CD14-positive monocyte (primary cell): ENCODE measurements around the gene CDC14A. TPM values are rescaled to one million over a fixed set of nuclear protein-coding genes. Genes with fewer than 3 reads are reported as not detected.

ENCODE experiments used
- DNase-seq, 3 donors: peaks; one replicate each; pipeline ENCODE4 v3.0.0-alpha.2; 2011 to 2022
- H2AFZ ChIP-seq: 2 replicates; pipeline ENCODE4 v1.6.0; 2012; ENCODE audit warnings: mild to moderate bottlenecking, low read depth, low read length, inconsistent platforms; ENCODE audit not compliant: insufficient read depth, poor library complexity, severe bottlenecking
- H3K27ac ChIP-seq, 2 donors: 1 replicate in 1 of 2; 2 replicates in 1 of 2; pipeline ENCODE4 v1.5.1; 2012 to 2013; ENCODE audit warnings: low read length in 2 of 2, control low read depth in 1 of 2, inconsistent platforms in 1 of 2, low read depth in 1 of 2, mild to moderate bottlenecking in 1 of 2
- H3K27me3 ChIP-seq, 2 donors: one replicate each; pipeline versions ENCODE4 v1.6.0 to v1.6.1; 2011 to 2013; ENCODE audit warnings: low read length in 2 of 2; ENCODE audit not compliant: control insufficient read depth in 2 of 2, insufficient read depth in 2 of 2
- H3K36me3 ChIP-seq, 2 donors: replicated peaks in 1 of 2; 1 replicate in 1 of 2; 2 replicates in 1 of 2; pipeline versions ENCODE4 v1.5.1 to v1.6.1; 2012 to 2013; ENCODE audit warnings: low read length in 2 of 2, control low read depth in 1 of 2, inconsistent platforms in 1 of 2, mild to moderate bottlenecking in 1 of 2; ENCODE audit not compliant: insufficient read depth in 2 of 2, control insufficient read depth in 1 of 2
- H3K4me1 ChIP-seq, 2 donors: 1 replicate in 1 of 2; 2 replicates in 1 of 2; pipeline versions ENCODE4 v1.5.1 to v1.6.1; 2012 to 2013; ENCODE audit warnings: low read length in 2 of 2, control low read depth in 1 of 2, inconsistent platforms in 1 of 2, mild to moderate bottlenecking in 1 of 2, moderate library complexity in 1 of 2; ENCODE audit not compliant: insufficient read depth in 2 of 2, control insufficient read depth in 1 of 2
- H3K4me2 ChIP-seq: replicated peaks from 2 replicates; pipeline ENCODE3; 2012; ENCODE audit warnings: low read length, moderate library complexity, mild to moderate bottlenecking; ENCODE audit not compliant: poor library complexity, severe bottlenecking; ENCODE audit errors: extremely low read depth
- H3K4me3 ChIP-seq, 3 experiments: fragments of 200-600 bp in 1 of 3; sonication (generic) in 1 of 3; replicated peaks in 1 of 3; 1 replicate in 2 of 3; 2 replicates in 1 of 3; pipeline ENCODE4 v1.5.1; 2011 to 2013; ENCODE audit warnings: low read length in 3 of 3, mild to moderate bottlenecking in 3 of 3, control low read depth in 2 of 3, low read depth in 2 of 3, inconsistent platforms in 1 of 3, moderate library complexity in 1 of 3
- H3K79me2 ChIP-seq: 2 replicates; pipeline ENCODE4 v1.6.0; 2012; ENCODE audit warnings: mild to moderate bottlenecking, control low read depth, inconsistent platforms, low read length, moderate library complexity; ENCODE audit not compliant: insufficient read depth
- H3K9ac ChIP-seq: 2 replicates; pipeline ENCODE4 v1.6.0; 2017; ENCODE audit warnings: low read length, mild to moderate bottlenecking; ENCODE audit not compliant: insufficient read depth, poor library complexity, severe bottlenecking
- H3K9me3 ChIP-seq, 2 donors: replicated peaks in 1 of 2; 1 replicate in 1 of 2; 2 replicates in 1 of 2; pipeline versions ENCODE4 v1.5.1 to v1.6.1; 2012 to 2013; ENCODE audit warnings: low read length in 2 of 2, control low read depth in 1 of 2; ENCODE audit not compliant: control insufficient read depth in 1 of 2, insufficient read depth in 1 of 2
- H4K20me1 ChIP-seq: 2 replicates; pipeline ENCODE4 v1.6.0; 2012; ENCODE audit warnings: mild to moderate bottlenecking, low read length, control low read depth, moderate library complexity; ENCODE audit not compliant: insufficient read depth
- H3K27ac Mint-ChIP-seq, 7 donors: one replicate each; pipeline ENCODE4 v1.8.0; 2020; ENCODE audit warnings: mild to moderate bottlenecking in 7 of 7, mixed read lengths in 7 of 7, moderate library complexity in 6 of 7, inconsistent platforms in 2 of 7
- H3K27me3 Mint-ChIP-seq, 3 donors: one replicate each; pipeline ENCODE4 v1.8.0; 2021 to 2022; ENCODE audit warnings: low read depth in 3 of 3, mild to moderate bottlenecking in 3 of 3, mixed read lengths in 3 of 3, moderate library complexity in 3 of 3, inconsistent platforms in 1 of 3
- H3K36me3 Mint-ChIP-seq, 2 donors: one replicate each; pipeline ENCODE4 v1.8.0; 2020; ENCODE audit warnings: mixed read lengths in 2 of 2, inconsistent platforms in 1 of 2, mild to moderate bottlenecking in 1 of 2
- H3K4me1 Mint-ChIP-seq: one replicate; pipeline ENCODE4 v1.8.0; 2020; ENCODE audit warnings: mild to moderate bottlenecking, mixed read lengths
- H3K4me3 Mint-ChIP-seq, 2 donors: one replicate each; pipeline ENCODE4 v1.8.0; 2020; ENCODE audit warnings: mild to moderate bottlenecking in 2 of 2, mixed read lengths in 2 of 2, moderate library complexity in 1 of 2
- H3K9me3 Mint-ChIP-seq, 7 donors: one replicate each; pipeline ENCODE4 v1.8.0; 2020 to 2022; ENCODE audit warnings: mixed read lengths in 7 of 7, mild to moderate bottlenecking in 6 of 7, moderate library complexity in 6 of 7, inconsistent platforms in 2 of 7
- WGBS: methylation state at CpG from one replicate; pipeline ENCODE4 v1.1.5; 2013; ENCODE audit warnings: missing lambda C conversion rate; ENCODE audit not compliant: insufficient coverage; 5-methylcytosine and 5-hydroxymethylcytosine counted together
- intact Hi-C, 2 donors: fragments of 100-400 bp; cut with micrococcal nuclease; formaldehyde crosslinking; loops; one replicate each; pipeline versions ENCODE4 v1.15.0 to v1.15.1; 2023
- polyA plus RNA-seq, 3 donors: library from polyadenylated mRNA; depleted of rRNA in 1 of 3; unstranded in 2 of 3; stranded (reverse) in 1 of 3; fragments of 300-500 nt in 2 of 3; fragments of >200 nt in 1 of 3; fragmentation: Illumina TruSeq in 2 of 3; gene quantifications; 1 replicate in 2 of 3; 2 replicates in 1 of 3; pipeline ENCODE4 v1.2.3, GENCODE V29; 2012 to 2021
- TF ChIP-seq, protein P1 (sequence below): fragments of 200-600 bp; IDR thresholded peaks from one replicate; pipeline ENCODE4 v1.8.0; 2022; ENCODE audit warnings: antibody characterized with exemption, mild to moderate bottlenecking

CDC14A gene
- polyA plus RNA-seq, 3 donors = 4.2 to 9.2 (median 6.1) TPM

DNA sequence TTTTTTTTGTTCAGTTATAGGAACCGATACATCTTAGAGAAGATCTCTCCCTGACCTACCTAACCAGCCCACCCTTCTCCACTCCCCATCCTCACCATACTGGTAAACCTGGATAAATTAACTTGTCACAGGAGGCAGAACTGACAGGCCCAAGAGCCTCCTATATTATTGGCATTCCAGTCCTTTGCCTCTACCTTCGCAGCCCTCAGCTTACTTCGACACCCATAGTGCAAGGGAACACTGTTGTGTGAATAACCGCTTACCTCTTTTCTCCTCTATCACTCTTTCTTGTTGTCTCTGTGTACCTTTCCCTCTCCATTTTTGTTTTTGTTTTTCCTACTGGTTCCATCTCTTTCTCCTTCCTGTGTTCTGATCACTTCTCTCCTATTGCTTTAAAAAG lies 58.7 kb downstream of the CDC14A start:
- H3K4me2 ChIP-seq = no peak overlapping the region
- H3K27me3 ChIP-seq = no peaks in the 10 kb centered on the region
- Mint-ChIP-seq H3K36me3 (peaks cover 14 to 20% of the 10 kb centered on the region in 2 donors), H3K27me3 (peaks cover 0 to 1% (median 0%) of the 10 kb centered on the region in 3 donors), H3K4me3 (no peak overlapping the region), H3K9me3 (peaks cover 0 to 7% (median 5%) of the 10 kb centered on the region in 7 donors), H3K27ac (peak overlapping the region in 3 of 7 donors; percentile 11 to 21 (median 20)), H3K4me1 (peaks cover 49% of the 10 kb centered on the region)
- peak overlapping the region in 1 of 2 donors; percentile 37 for H3K27ac ChIP-seq
- 100% methylated on average over 3 of the region's 4 CpGs for WGBS
- H4K20me1 ChIP-seq = peaks cover 13% of the 10 kb centered on the region
- peaks cover 18 to 21% of the 10 kb centered on the region in 2 donors for H3K4me1 ChIP-seq
- peaks cover 95% of the 10 kb centered on the region for H3K79me2 ChIP-seq
- H3K4me3 ChIP-seq = no peak overlapping the region
- H3K36me3 ChIP-seq = peaks cover 0 to 2% of the 10 kb centered on the region in 2 donors
- TF ChIP-seq, protein P1, sequence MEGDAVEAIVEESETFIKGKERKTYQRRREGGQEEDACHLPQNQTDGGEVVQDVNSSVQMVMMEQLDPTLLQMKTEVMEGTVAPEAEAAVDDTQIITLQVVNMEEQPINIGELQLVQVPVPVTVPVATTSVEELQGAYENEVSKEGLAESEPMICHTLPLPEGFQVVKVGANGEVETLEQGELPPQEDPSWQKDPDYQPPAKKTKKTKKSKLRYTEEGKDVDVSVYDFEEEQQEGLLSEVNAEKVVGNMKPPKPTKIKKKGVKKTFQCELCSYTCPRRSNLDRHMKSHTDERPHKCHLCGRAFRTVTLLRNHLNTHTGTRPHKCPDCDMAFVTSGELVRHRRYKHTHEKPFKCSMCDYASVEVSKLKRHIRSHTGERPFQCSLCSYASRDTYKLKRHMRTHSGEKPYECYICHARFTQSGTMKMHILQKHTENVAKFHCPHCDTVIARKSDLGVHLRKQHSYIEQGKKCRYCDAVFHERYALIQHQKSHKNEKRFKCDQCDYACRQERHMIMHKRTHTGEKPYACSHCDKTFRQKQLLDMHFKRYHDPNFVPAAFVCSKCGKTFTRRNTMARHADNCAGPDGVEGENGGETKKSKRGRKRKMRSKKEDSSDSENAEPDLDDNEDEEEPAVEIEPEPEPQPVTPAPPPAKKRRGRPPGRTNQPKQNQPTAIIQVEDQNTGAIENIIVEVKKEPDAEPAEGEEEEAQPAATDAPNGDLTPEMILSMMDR = no peak
- no peak overlapping the region for H3K9ac ChIP-seq
- intact Hi-C loops = no loop called here
- H3K9me3 ChIP-seq = peaks cover 0 to 3% of the 10 kb centered on the region in 2 donors
- DNase-seq = no peak
- H2AFZ ChIP-seq = no peak overlapping the region

DNA sequence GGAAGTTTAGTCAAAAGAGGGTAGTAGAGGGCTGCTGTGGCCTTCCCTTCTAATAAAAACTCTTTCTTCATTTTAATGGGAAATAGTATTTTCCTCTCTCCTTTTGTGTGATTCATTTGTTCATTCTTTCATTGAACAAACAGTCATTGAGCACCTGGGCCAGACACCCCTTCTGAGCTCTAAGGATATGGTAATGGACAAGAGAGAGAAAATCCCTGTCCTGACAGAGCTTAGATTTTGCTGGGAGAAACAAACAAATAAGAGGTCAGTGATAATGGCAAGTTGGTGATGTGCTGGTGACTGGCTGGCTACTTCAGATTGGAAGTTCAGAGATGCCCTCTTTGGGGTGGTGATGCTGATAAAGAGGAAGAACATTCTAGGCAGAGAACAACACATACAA lies 59.3 kb downstream of the CDC14A start:
- Mint-ChIP-seq H3K4me1 (peaks cover 49% of the 10 kb centered on the region), H3K27me3 (peaks cover 0 to 1% (median 0%) of the 10 kb centered on the region in 3 donors), H3K9me3 (peaks cover 0 to 7% (median 5%) of the 10 kb centered on the region in 7 donors), H3K36me3 (peaks cover 17 to 21% of the 10 kb centered on the region in 2 donors), H3K4me3 (no peak overlapping the region), H3K27ac (peak overlapping the region in 2 of 7 donors; percentile 43 to 67)
- Histone ChIP-seq H3K36me3 (peaks cover 2% of the 10 kb centered on the region in 2 donors), H2AFZ (no peak overlapping the region), H3K4me2 (no peak overlapping the region), H3K27me3 (no peaks in the 10 kb centered on the region), H3K9ac (no peak overlapping the region), H4K20me1 (peaks cover 13% of the 10 kb centered on the region), H3K27ac (peak overlapping the region in 1 of 2 donors; percentile 37), H3K79me2 (peaks cover 95% of the 10 kb centered on the region), H3K4me1 (peaks cover 18 to 22% of the 10 kb centered on the region in 2 donors), H3K9me3 (peaks cover 0 to 3% of the 10 kb centered on the region in 2 donors), H3K4me3 (no peak overlapping the region)
- DNase-seq = no peak
- TF ChIP-seq, protein P1 = no peak
- intact Hi-C loops = no loop called here
